SHP77 (cell line): ENCODE data around the gene CBLC.
A peak's percentile ranks its signal among the peaks of the same experiment; 100 is the strongest.
"Not testable (repeated sequence)": the region's sequence is repeated elsewhere in the genome, so short reads cannot be mapped to it uniquely, and the experiment has no call there.

Experiments
- DNase-seq, 2 experiments: peaks; one replicate each; lab custom pipeline; 2025; lab: John Stamatoyannopoulos, UW

The CBLC gene

GRCh38 chr19:44819246-44819832 lies 41.6 kb downstream of the CBLC start:
- DNase-seq = no peak

- DNase-seq = no peak
These were observed 43.2 kb downstream of the CBLC start for GRCh38 chr19:44820648-44821609.

GRCh38 chr19:44822177-44822576 lies 44.5 kb downstream of the CBLC start:
- DNase-seq = no peak

GRCh38 chr19:44822670-44823372 lies 45.1 kb downstream of the CBLC start:
- DNase-seq = no peak

GRCh38 chr19:44823373-44823698 lies 45.6 kb downstream of the CBLC start:
- no peak for DNase-seq

- peak; percentile 76 to 83 for DNase-seq
These were observed 47.1 kb downstream of the CBLC start for GRCh38 chr19:44824761-44825160.

GRCh38 chr19:44832875-44833274 lies 55.2 kb downstream of the CBLC start:
- not testable (repeated sequence) for DNase-seq

- DNase-seq = not testable (repeated sequence)
These were observed 56.7 kb downstream of the CBLC start for GRCh38 chr19:44834399-44834798.

- no peak for DNase-seq
These were observed 61.6 kb downstream of the CBLC start for GRCh38 chr19:44839276-44839675.

- no peak for DNase-seq
These were observed 63.1 kb downstream of the CBLC start for GRCh38 chr19:44840811-44841210.

GRCh38 chr19:44841231-44841630 lies 63.5 kb downstream of the CBLC start:
- DNase-seq = no peak

GRCh38 chr19:44845286-44845611 lies 67.6 kb downstream of the CBLC start:
- no peak for DNase-seq

- peak; percentile 93 to 95 for DNase-seq
These were observed 68.1 kb downstream of the CBLC start, which contains the start of gene NECTIN2 for GRCh38 chr19:44845612-44846454. Gene NECTIN2, plus strand, starts transcription at chr19:44846297. Its CDS starts 229 bp downstream, at chr19:44846526.

GRCh38 chr19:44846455-44847143 lies 68.9 kb downstream of the CBLC start:
- DNase-seq = no peak

- no peak for DNase-seq
These were observed 69.7 kb downstream of the CBLC start for GRCh38 chr19:44847144-44848035.

- no peak for DNase-seq
These were observed 70.5 kb downstream of the CBLC start for GRCh38 chr19:44848036-44848811.

GRCh38 chr19:44848812-44849447 lies 71.2 kb downstream of the CBLC start:
- DNase-seq = no peak
